Vagina (tissue), 2 donors: ENCODE data around the gene LYPD5.

ENCODE experiments used
- CTCF ChIP-seq, 3 experiments: fragments of 450-650 bp in 2 of 3; fragments of 200-600 bp in 1 of 3; sonication (generic) in 1 of 3; IDR thresholded peaks; one replicate each; pipeline ENCODE4 v1.5.1; 2017 to 2019; ENCODE audit warnings: antibody characterized with exemption in 3 of 3, mild to moderate bottlenecking in 2 of 3, moderate library complexity in 2 of 3
- POLR2A ChIP-seq, 2 donors: fragments of 450-650 bp; IDR thresholded peaks; one replicate each; pipeline ENCODE4 v1.6.1; 2017; ENCODE audit warnings: antibody characterized with exemption in 2 of 2, mild to moderate bottlenecking in 2 of 2, moderate library complexity in 2 of 2

DNA sequence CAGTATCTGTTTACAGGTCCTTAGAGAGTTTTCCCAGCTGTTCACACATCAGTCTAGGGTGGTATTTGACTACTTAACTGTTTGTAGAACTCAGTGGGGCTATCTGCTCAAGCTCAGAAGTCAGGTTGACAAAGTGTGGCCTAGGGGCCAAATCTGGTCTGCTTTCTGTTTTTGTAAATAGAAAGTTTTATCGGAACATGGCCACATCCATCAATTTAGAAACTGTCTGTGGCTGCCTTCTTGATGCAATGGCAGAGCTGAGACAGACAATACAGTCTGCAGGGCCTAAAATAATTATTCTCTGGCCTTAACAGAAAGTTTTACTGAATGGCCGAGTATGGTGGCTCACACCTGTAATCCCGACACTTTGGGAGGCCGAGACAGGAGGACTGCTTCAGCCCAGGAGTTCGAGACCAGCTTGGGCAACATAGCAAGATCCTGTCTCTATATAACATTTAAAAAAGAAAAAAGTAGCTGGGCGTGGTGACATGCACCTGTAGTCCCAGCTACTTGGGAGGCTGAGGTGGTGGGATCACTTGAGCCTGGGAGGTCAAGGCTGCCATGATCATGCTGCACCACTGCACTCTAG lies 49.9 kb downstream of the LYPD5 start:
- no peak for TF ChIP-seq POLR2A (IDR thresholded peaks at IDR 0.05)
- TF ChIP-seq CTCF (IDR thresholded peaks at IDR 0.05), result no peak
